HCT116 (cell line): ENCODE data around the gene TTC16. TPM values are rescaled to one million over a fixed set of nuclear protein-coding genes. Genes with fewer than 3 reads are reported as not detected.

Experiments
- ATAC-seq: fragments of 200-7000 bp; cut with Tn5 transposase; 2 replicates; pipeline ENCODE4 v1.9.1; 2020; ENCODE audit warnings: mild to moderate bottlenecking, moderate library complexity
- BruUV-seq: library from RNA; stranded (reverse); fragments of 400-500 nt; replicated peaks from 2 replicates; lab custom pipeline; 2021; lab: Mats Ljungman, UMichigan
- CTCF ChIA-PET: fragments of 300-600 bp; sonication (Branson Sonifier 250); formaldehyde crosslinking; loops from one replicate; lab custom pipeline; 2021; ENCODE audit warnings: antibody characterized with exemption; lab: Charles Lee
- POLR2A ChIA-PET: fragments of 300-600, 350-600 bp; sonication (Branson Sonifier 250); formaldehyde crosslinking; loops from one replicate; lab custom pipeline; 2021; ENCODE audit warnings: antibody characterized with exemption; lab: Charles Lee
- RAD21 ChIA-PET, 2 experiments: fragments of 300-600 bp; sonication (Branson Sonifier 250); formaldehyde crosslinking; loops; one replicate each; lab custom pipeline; 2023; ENCODE audit warnings: low total read pairs in 2 of 2; ENCODE audit not compliant: uncharacterized antibody in 2 of 2, unreplicated experiment in 2 of 2, low non-redundant PET in 1 of 2; lab: Charles Lee
- DNase-seq: peaks from one replicate; pipeline ENCODE4 v3.0.0-alpha.2; 2010; ENCODE audit warnings: low read depth, low spot score
- H2AFZ ChIP-seq: fragments of 200-600 bp; shearing (Covaris generic), sonication (generic); 2 replicates; pipeline ENCODE4 v1.6.1; 2017; ENCODE audit warnings: low read depth, mixed run types, mixed read lengths, antibody characterized with exemption, low read length; ENCODE audit not compliant: poor library complexity, severe bottlenecking
- H3K27ac ChIP-seq: 2 replicates; pipeline ENCODE4 v1.5.1; 2012; ENCODE audit warnings: low read depth, low read length
- H3K27me3 ChIP-seq: fragments of 200-600 bp; sonication (generic); 2 replicates; pipeline ENCODE4 v1.6.1; 2016; ENCODE audit warnings: mixed run types, low read length, mixed read lengths; ENCODE audit not compliant: insufficient read depth
- H3K36me3 ChIP-seq, 2 experiments: fragments of 200-500 bp in 1 of 2; fragments of 200-600 bp in 1 of 2; sonication (Bioruptor generic) in 1 of 2; sonication (generic) in 1 of 2; 2 replicates each; pipeline versions ENCODE4 v1.5.1 to v1.6.1; 2014 to 2016; ENCODE audit warnings: low read length in 2 of 2, inconsistent platforms in 1 of 2, mixed read lengths in 1 of 2, mixed run types in 1 of 2; ENCODE audit not compliant: insufficient read depth in 2 of 2, control insufficient read depth in 1 of 2
- H3K4me1 ChIP-seq, 2 experiments: fragments of 200-600 bp in 1 of 2; sonication (generic) in 1 of 2; 2 replicates each; pipeline versions ENCODE4 v1.5.1 to v1.6.1; 2012 to 2017; ENCODE audit warnings: low read length in 2 of 2, inconsistent platforms in 1 of 2, mild to moderate bottlenecking in 1 of 2, mixed read lengths in 1 of 2, mixed run types in 1 of 2, moderate library complexity in 1 of 2; ENCODE audit not compliant: insufficient read depth in 2 of 2, control insufficient read depth in 1 of 2
- H3K4me2 ChIP-seq: fragments of 200-600 bp; sonication (generic); 2 replicates; pipeline ENCODE4 v1.6.1; 2017; ENCODE audit warnings: mixed run types, low read length, mixed read lengths
- H3K4me3 ChIP-seq, 2 experiments: fragments of 200-600 bp in 1 of 2; sonication (generic) in 1 of 2; replicated peaks in 1 of 2; 2 replicates each; pipeline ENCODE4 v1.5.1; 2011 to 2016; ENCODE audit warnings: low read length in 2 of 2, control low read depth in 1 of 2, low read depth in 1 of 2, mild to moderate bottlenecking in 1 of 2, mixed read lengths in 1 of 2, mixed run types in 1 of 2
- H3K79me2 ChIP-seq: fragments of 200-600 bp; sonication (generic); 2 replicates; pipeline ENCODE4 v1.6.1; 2017; ENCODE audit warnings: mild to moderate bottlenecking, mixed run types, low read length, moderate library complexity, mixed read lengths; ENCODE audit not compliant: insufficient read depth
- H3K9ac ChIP-seq: fragments of 200-600 bp; sonication (generic); 2 replicates; pipeline ENCODE4 v1.6.1; 2016; ENCODE audit warnings: low read length, mixed read lengths
- H3K9me2 ChIP-seq: fragments of 200-600 bp; sonication (generic), shearing (Covaris generic); 2 replicates; pipeline ENCODE4 v1.6.1; 2017; ENCODE audit warnings: mixed run types, mild to moderate bottlenecking, moderate library complexity; ENCODE audit not compliant: insufficient read depth
- H3K9me3 ChIP-seq, 2 experiments: fragments of 200-500 bp in 1 of 2; fragments of 200-600 bp in 1 of 2; sonication (Bioruptor generic) in 1 of 2; sonication (generic) in 1 of 2; 2 replicates each; pipeline ENCODE4 v1.6.1; 2014 to 2017; ENCODE audit warnings: low read length in 2 of 2, mixed read lengths in 2 of 2, inconsistent platforms in 1 of 2, low read depth in 1 of 2, mild to moderate bottlenecking in 1 of 2, mixed run types in 1 of 2, moderate library complexity in 1 of 2; ENCODE audit not compliant: control insufficient read depth in 1 of 2, insufficient read depth in 1 of 2
- H4K20me1 ChIP-seq: fragments of 200-600 bp; sonication (generic), shearing (Covaris generic); 2 replicates; pipeline ENCODE4 v1.6.1; 2017; ENCODE audit warnings: mixed run types, mild to moderate bottlenecking, moderate library complexity; ENCODE audit not compliant: insufficient read depth
- ATF3 ChIP-seq: IDR thresholded peaks from 2 replicates; pipeline ENCODE4 v1.6.1; 2012
- CEBPB ChIP-seq: IDR thresholded peaks from 2 replicates; pipeline ENCODE4 v1.6.1; 2012; ENCODE audit warnings: low read depth
- ELF1 ChIP-seq: IDR thresholded peaks from 2 replicates; pipeline ENCODE4 v1.6.1; 2012; ENCODE audit warnings: low read depth, borderline replicate concordance
- EZH2phosphoT487 ChIP-seq: fragments of 200-600 bp; IDR thresholded peaks from 2 replicates; pipeline ENCODE4 v1.6.1; 2018; ENCODE audit warnings: antibody characterized with exemption, borderline replicate concordance
- JUND ChIP-seq: IDR thresholded peaks from 2 replicates; pipeline ENCODE4 v1.6.1; 2012
- POLR2A ChIP-seq: IDR thresholded peaks from 2 replicates; pipeline ENCODE4 v1.7.0; 2011; ENCODE audit warnings: borderline replicate concordance; ENCODE audit not compliant: insufficient read depth, insufficient read length; ENCODE audit errors: extremely low read depth
- POLR2AphosphoS5 ChIP-seq: IDR thresholded peaks from 2 replicates; pipeline ENCODE4 v1.6.1; 2011; ENCODE audit warnings: mild to moderate bottlenecking, low read depth, low read length, moderate library complexity
- RAD21 ChIP-seq: IDR thresholded peaks from 2 replicates; pipeline ENCODE4 v1.6.1; 2012; ENCODE audit warnings: low read depth, mild to moderate bottlenecking
- SRF ChIP-seq: IDR thresholded peaks from 2 replicates; pipeline ENCODE4 v1.6.1; 2012; ENCODE audit warnings: low read depth
- YY1 ChIP-seq: IDR thresholded peaks from 2 replicates; pipeline ENCODE4 v1.6.1; 2011; ENCODE audit warnings: low read length, low read depth, moderate library complexity, mild to moderate bottlenecking; ENCODE audit not compliant: insufficient replicate concordance; ENCODE audit errors: extremely low read depth
- ZNF274 ChIP-seq: fragments of 200-500 bp; sonication (Bioruptor generic); IDR thresholded peaks from 2 replicates; pipeline ENCODE4 v1.6.1; 2014; ENCODE audit warnings: mild to moderate bottlenecking, low read depth, low read length, inconsistent platforms
- intact Hi-C: fragments of 100-400 bp; cut with micrococcal nuclease; formaldehyde crosslinking; loops from 2 replicates; pipeline ENCODE4 v1.10.0; 2022
- total RNA-seq: library from RNA; stranded (reverse); gene quantifications from one replicate; pipeline ENCODE4 v1.2.1, GENCODE V29; 2021; ENCODE audit not compliant: unreplicated experiment
- TF ChIP-seq, protein P1 (sequence below), 3 experiments: fragments of 200-600 bp in 1 of 3; sonication (generic) in 1 of 3; IDR thresholded peaks in 2 of 3; conservative IDR thresholded peaks in 1 of 3; 2 replicates each; pipeline ENCODE4 v1.5.1; 2012 to 2017; ENCODE audit warnings: low read depth in 2 of 3, low read length in 2 of 3, antibody characterized with exemption in 1 of 3, borderline replicate concordance in 1 of 3, control low read depth in 1 of 3, mild to moderate bottlenecking in 1 of 3, mixed read lengths in 1 of 3, mixed run types in 1 of 3, moderate library complexity in 1 of 3; ENCODE audit not compliant: insufficient read depth in 1 of 3

The TTC16 gene
- total RNA-seq, 1 experiment from 2014 or later: not detected

GRCh38 chr9:127761061-127761460 is 45.2 kb downstream of the TTC16 start:
- H3K27me3 ChIP-seq: no peaks in the 10 kb centered on the region; the same call in 1 of the 2 replicates
- no peak overlapping the region for H3K4me3 ChIP-seq
- CTCF ChIA-PET: no interaction called here
- no peaks in the 10 kb centered on the region for H3K36me3 ChIP-seq
- intact Hi-C loops: no loop called here
- H4K20me1 ChIP-seq: no peaks in the 10 kb centered on the region
- no peak overlapping the region for H3K27ac ChIP-seq
- no peak overlapping the region for H3K4me2 ChIP-seq
- H2AFZ ChIP-seq: no peak overlapping the region
- POLR2A ChIA-PET: no interaction called here
- DNase-seq: no peak
- RAD21 ChIA-PET: no interaction called here
- no peak overlapping the region for H3K9ac ChIP-seq
- no peak for ATAC-seq
- no peaks in the 10 kb centered on the region for H3K9me3 ChIP-seq
- no peaks in the 10 kb centered on the region for H3K79me2 ChIP-seq
- no peaks in the 10 kb centered on the region for H3K4me1 ChIP-seq
- no peaks in the 10 kb centered on the region for H3K9me2 ChIP-seq
- no TSS peak for BruUV-seq
- no peak for TF ChIP-seq JUND
- no peak for TF ChIP-seq RAD21
- no peak for TF ChIP-seq CEBPB
- TF ChIP-seq ATF3: no peak
- TF ChIP-seq YY1: no peak
- no peak for TF ChIP-seq ZNF274
- TF ChIP-seq SRF: no peak
- no peak for TF ChIP-seq POLR2A
- TF ChIP-seq EZH2phosphoT487: no peak
- no peak for TF ChIP-seq ELF1
- TF ChIP-seq, protein P1, sequence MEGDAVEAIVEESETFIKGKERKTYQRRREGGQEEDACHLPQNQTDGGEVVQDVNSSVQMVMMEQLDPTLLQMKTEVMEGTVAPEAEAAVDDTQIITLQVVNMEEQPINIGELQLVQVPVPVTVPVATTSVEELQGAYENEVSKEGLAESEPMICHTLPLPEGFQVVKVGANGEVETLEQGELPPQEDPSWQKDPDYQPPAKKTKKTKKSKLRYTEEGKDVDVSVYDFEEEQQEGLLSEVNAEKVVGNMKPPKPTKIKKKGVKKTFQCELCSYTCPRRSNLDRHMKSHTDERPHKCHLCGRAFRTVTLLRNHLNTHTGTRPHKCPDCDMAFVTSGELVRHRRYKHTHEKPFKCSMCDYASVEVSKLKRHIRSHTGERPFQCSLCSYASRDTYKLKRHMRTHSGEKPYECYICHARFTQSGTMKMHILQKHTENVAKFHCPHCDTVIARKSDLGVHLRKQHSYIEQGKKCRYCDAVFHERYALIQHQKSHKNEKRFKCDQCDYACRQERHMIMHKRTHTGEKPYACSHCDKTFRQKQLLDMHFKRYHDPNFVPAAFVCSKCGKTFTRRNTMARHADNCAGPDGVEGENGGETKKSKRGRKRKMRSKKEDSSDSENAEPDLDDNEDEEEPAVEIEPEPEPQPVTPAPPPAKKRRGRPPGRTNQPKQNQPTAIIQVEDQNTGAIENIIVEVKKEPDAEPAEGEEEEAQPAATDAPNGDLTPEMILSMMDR (IDR thresholded peaks at IDR 0.05 in 2 of 3, conservative IDR thresholded peaks at IDR 0.05 in 1 of 3; ENCODE audit: borderline replicate concordance in 1 of 3, insufficient read depth in 1 of 3, low read depth in 2 of 3, low read length in 2 of 3): no peak
- TF ChIP-seq POLR2AphosphoS5: no peak
